Gastrocnemius medialis (tissue), 4 donors: ENCODE measurements around the gene SRBD1. TPM values are rescaled to one million over a fixed set of nuclear protein-coding genes. Genes with fewer than 3 reads are reported as not detected.

ENCODE experiments used
- ATAC-seq, 2 donors: fragments of 150-250 bp; one replicate each; pipeline ENCODE4 v1.9.1; 2016
- DNase-seq, 2 donors: peaks; one replicate each; pipeline ENCODE4 v3.0.0-alpha.2; 2019
- H3K27ac ChIP-seq, 4 donors: fragments of 200-600 bp; sonication (generic); 1 replicate in 1 of 4; 2 replicates in 3 of 4; pipeline ENCODE4 v1.5.1; 2016 to 2018; ENCODE audit warnings: mild to moderate bottlenecking in 2 of 4, moderate library complexity in 1 of 4
- H3K27me3 ChIP-seq, 3 donors: fragments of 200-600 bp; sonication (generic) in 2 of 3; 1 replicate in 1 of 3; 2 replicates in 2 of 3; pipeline versions ENCODE4 v1.5.1 to v1.6.0; 2016 to 2019; ENCODE audit warnings: mild to moderate bottlenecking in 1 of 3, moderate library complexity in 1 of 3
- H3K36me3 ChIP-seq, 2 donors: fragments of 200-600 bp; sonication (generic) in 1 of 2; one replicate each; pipeline ENCODE4 v1.5.1; 2017 to 2018
- H3K4me1 ChIP-seq, 2 donors: fragments of 200-600 bp; sonication (generic) in 1 of 2; one replicate each; pipeline ENCODE4 v1.5.1; 2016 to 2017; ENCODE audit warnings: mild to moderate bottlenecking in 2 of 2
- H3K4me3 ChIP-seq, 4 donors: fragments of 200-600 bp; sonication (generic) in 3 of 4; 1 replicate in 1 of 4; 2 replicates in 3 of 4; pipeline ENCODE4 v1.5.1; 2016 to 2019; ENCODE audit warnings: mild to moderate bottlenecking in 2 of 4
- H3K9me3 ChIP-seq, 3 donors: fragments of 200-600 bp; sonication (generic) in 2 of 3; 1 replicate in 1 of 3; 2 replicates in 2 of 3; pipeline ENCODE4 v1.5.1; 2016 to 2019
- POLR2A ChIP-seq, 2 donors: fragments of 450-650 bp; IDR thresholded peaks; one replicate each; pipeline ENCODE4 v1.6.1; 2017; ENCODE audit warnings: antibody characterized with exemption in 2 of 2, mild to moderate bottlenecking in 2 of 2, moderate library complexity in 2 of 2
- in situ Hi-C, 4 donors: fragments of 200-750 bp; cut with MboI; loops; one replicate each; pipeline versions ENCODE4 v1.15.0 to v1.8.0; 2017; ENCODE audit warnings: low sequenced_read_pairs in 4 of 4
- intact Hi-C: fragments of 100-400 bp; cut with DNase I; formaldehyde crosslinking; loops from one replicate; pipeline ENCODE4 v1.15.1; 2023; ENCODE audit warnings: low total_unique reads
- total RNA-seq, 4 donors: library from RNA; depleted of rRNA; stranded (reverse); fragments of >200 nt; gene quantifications; one replicate each; pipeline versions ENCODE4 v1.1.0 to v1.2.3, GENCODE V29; 2016
- TF ChIP-seq, protein P1 (sequence below), 5 experiments: fragments of 450-650 bp in 3 of 5; fragments of 200-600 bp in 2 of 5; sonication (generic) in 2 of 5; IDR thresholded peaks in 4 of 5; conservative IDR thresholded peaks in 1 of 5; 1 replicate in 4 of 5; 2 replicates in 1 of 5; pipeline ENCODE4 v1.5.1; 2016 to 2019; ENCODE audit warnings: antibody characterized with exemption in 5 of 5, mild to moderate bottlenecking in 3 of 5, moderate library complexity in 3 of 5

SRBD1 gene
- total RNA-seq, 4 donors from 2014 or later, result 3.0 to 10.1 (median 4.5) TPM

DNA sequence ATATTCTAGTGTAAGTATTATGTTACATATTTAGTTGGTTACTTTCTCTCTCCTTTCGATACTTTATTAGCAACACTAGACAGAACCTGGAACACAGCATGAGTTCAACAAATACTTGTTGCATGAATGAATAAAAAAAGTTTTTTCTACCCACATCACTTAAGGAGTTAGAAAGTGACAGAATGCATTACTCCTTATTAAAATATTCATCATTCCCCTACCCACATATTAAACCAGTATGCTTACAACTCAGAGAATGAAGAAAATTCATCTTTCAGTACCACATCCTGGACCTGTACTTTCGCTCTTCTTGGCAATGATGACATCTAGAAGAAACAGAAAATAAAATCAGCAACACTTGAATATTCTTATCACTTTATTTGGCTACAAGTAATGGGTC lies 6.0 kb downstream of the SRBD1 start:
- Histone ChIP-seq H3K4me1 (peaks cover 3 to 7% of the 10 kb centered on the region in 2 donors), H3K9me3 (no peaks in the 10 kb centered on the region), H3K36me3 (peaks cover 2 to 31% of the 10 kb centered on the region in 2 donors), H3K4me3 (no peak overlapping the region), H3K27ac (no peak overlapping the region), H3K27me3 (no peaks in the 10 kb centered on the region)
- ATAC-seq, result no peak
- intact Hi-C loops, result no loop called here
- in situ Hi-C loops, result no loop called here
- no peak for DNase-seq
- TF ChIP-seq, protein P1, sequence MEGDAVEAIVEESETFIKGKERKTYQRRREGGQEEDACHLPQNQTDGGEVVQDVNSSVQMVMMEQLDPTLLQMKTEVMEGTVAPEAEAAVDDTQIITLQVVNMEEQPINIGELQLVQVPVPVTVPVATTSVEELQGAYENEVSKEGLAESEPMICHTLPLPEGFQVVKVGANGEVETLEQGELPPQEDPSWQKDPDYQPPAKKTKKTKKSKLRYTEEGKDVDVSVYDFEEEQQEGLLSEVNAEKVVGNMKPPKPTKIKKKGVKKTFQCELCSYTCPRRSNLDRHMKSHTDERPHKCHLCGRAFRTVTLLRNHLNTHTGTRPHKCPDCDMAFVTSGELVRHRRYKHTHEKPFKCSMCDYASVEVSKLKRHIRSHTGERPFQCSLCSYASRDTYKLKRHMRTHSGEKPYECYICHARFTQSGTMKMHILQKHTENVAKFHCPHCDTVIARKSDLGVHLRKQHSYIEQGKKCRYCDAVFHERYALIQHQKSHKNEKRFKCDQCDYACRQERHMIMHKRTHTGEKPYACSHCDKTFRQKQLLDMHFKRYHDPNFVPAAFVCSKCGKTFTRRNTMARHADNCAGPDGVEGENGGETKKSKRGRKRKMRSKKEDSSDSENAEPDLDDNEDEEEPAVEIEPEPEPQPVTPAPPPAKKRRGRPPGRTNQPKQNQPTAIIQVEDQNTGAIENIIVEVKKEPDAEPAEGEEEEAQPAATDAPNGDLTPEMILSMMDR (IDR thresholded peaks at IDR 0.05 in 4 of 5, conservative IDR thresholded peaks at IDR 0.05 in 1 of 5), result no peak
- no peak for TF ChIP-seq POLR2A (IDR thresholded peaks at IDR 0.05)

DNA sequence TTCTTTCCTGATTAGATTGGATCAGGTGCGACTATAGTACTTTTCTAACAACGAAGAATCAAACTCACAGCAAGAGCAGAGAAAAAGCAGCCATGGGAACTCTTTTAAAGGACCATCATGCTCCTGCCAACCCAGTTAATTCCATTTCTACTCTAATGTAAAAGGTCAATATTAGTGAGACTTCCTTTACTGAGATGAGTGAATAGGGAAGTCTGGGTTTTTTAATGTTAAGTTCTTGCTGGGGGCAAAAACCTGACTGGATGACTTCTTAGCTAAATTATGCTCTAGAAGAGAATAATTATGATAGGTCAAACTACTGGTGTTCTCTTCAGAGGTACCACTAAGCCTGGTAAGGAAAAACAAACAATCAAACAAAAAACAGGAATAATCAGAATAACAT lies 8.4 kb downstream of the SRBD1 start:
- in situ Hi-C loops, result no loop called here
- ATAC-seq, result no peak

DNA sequence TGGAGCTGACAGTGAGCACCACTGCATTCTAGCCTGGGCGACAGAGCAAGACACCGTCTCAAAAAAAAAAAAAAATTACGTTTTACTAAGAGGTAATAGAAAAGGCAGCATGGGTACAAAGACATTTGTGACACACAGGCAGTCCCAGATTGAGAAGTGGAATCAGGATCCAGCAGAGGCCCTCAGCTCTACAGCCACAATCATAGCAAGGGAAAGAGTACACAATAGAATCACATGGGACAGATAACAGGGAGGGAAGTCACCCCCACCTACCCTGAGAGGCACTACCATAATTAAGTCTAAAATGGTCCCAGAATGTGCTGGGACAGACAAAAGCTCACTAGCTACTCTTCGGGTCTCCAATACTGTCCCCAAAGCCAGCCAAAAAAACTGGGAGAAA lies 12.5 kb downstream of the SRBD1 start:
- intact Hi-C loops, result no loop called here
- H3K27ac ChIP-seq, result no peak overlapping the region
- H3K4me1 ChIP-seq, result peaks cover 0 to 13% of the 10 kb centered on the region in 2 donors
- ATAC-seq, result no peak
- DNase-seq, result no peak
- peaks cover 0 to 38% of the 10 kb centered on the region in 2 donors for H3K36me3 ChIP-seq
- no peaks in the 10 kb centered on the region for H3K27me3 ChIP-seq
- TF ChIP-seq, protein P1 (IDR thresholded peaks at IDR 0.05 in 4 of 5, conservative IDR thresholded peaks at IDR 0.05 in 1 of 5), result no peak
- no peak for TF ChIP-seq POLR2A (IDR thresholded peaks at IDR 0.05)
- H3K9me3 ChIP-seq, result no peaks in the 10 kb centered on the region
- no peak overlapping the region for H3K4me3 ChIP-seq
- in situ Hi-C loops, result no loop called here

More for the DNA sequence above, 8.4 kb downstream of the SRBD1 start:
- Histone ChIP-seq H3K36me3 (peaks cover 2 to 47% of the 10 kb centered on the region in 2 donors), H3K27ac (no peak overlapping the region), H3K4me1 (no peaks in the 10 kb centered on the region), H3K9me3 (no peaks in the 10 kb centered on the region), H3K27me3 (no peaks in the 10 kb centered on the region), H3K4me3 (no peak overlapping the region)
- TF ChIP-seq, protein P1 (IDR thresholded peaks at IDR 0.05 in 4 of 5, conservative IDR thresholded peaks at IDR 0.05 in 1 of 5), result no peak
- TF ChIP-seq POLR2A (IDR thresholded peaks at IDR 0.05), result no peak
- intact Hi-C loops, result no loop called here
- no peak for DNase-seq

DNA sequence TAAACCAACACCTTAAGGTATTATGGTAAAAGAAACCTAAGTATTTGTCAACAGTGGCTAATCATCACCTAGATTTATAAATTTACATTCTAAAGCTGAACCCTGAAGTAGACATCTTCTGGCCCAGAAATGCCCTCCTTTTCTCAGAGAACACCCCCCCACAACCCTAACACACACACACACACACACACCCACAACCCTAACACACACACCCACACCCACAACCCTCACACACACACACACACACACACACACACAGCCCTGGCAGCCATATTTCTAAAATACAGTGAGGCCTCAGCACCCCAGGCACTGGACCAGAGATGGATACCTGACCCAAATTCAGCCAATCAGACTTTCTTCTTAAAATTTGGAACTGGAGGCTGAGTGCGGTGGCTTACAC lies 14.3 kb downstream of the SRBD1 start:
- TF ChIP-seq, protein P1 (IDR thresholded peaks at IDR 0.05 in 4 of 5, conservative IDR thresholded peaks at IDR 0.05 in 1 of 5), result no peak
- no peak for TF ChIP-seq POLR2A (IDR thresholded peaks at IDR 0.05)
- DNase-seq, result no peak
- intact Hi-C loops, result no loop called here
- peaks cover 0 to 13% of the 10 kb centered on the region in 2 donors for H3K4me1 ChIP-seq
- no peak overlapping the region for H3K27ac ChIP-seq
- H3K9me3 ChIP-seq, result no peaks in the 10 kb centered on the region
- H3K36me3 ChIP-seq, result peaks cover 0 to 33% of the 10 kb centered on the region in 2 donors
- no peaks in the 10 kb centered on the region for H3K27me3 ChIP-seq
- no peak for ATAC-seq
- in situ Hi-C loops, result no loop called here
- H3K4me3 ChIP-seq, result no peak overlapping the region
